SK-N-SH treated with all-trans-retinoic acid at 6 μM for 48 hours (cell line): ENCODE results near the gene WNT6.

Experiments used
- ATAC-seq: fragments of 200-7000 bp; cut with Tn5 transposase; 3 replicates; pipeline ENCODE4 v1.9.1; 2020; ENCODE audit warnings: mild to moderate bottlenecking, moderate library complexity
- ARNTL ChIP-seq: fragments of 450-650 bp; formaldehyde crosslinking; IDR thresholded peaks from 2 replicates; pipeline ENCODE4 v1.5.0; 2020; ENCODE audit warnings: low read depth, mild to moderate bottlenecking, moderate library complexity, borderline replicate concordance
- BACH2 ChIP-seq: fragments of 250-450 bp; sonication (Bioruptor Pico); IDR thresholded peaks from 2 replicates; pipeline ENCODE4 v1.9.0; 2021; ENCODE audit warnings: mild to moderate bottlenecking, borderline replicate concordance
- CSDC2 ChIP-seq: fragments of 250-450 bp; sonication (Bioruptor Pico); IDR thresholded peaks from 2 replicates; pipeline ENCODE4 v1.5.0; 2020; ENCODE audit warnings: mild to moderate bottlenecking, moderate library complexity
- ESRRG ChIP-seq: fragments of 250-450 bp; sonication (Bioruptor Pico); IDR thresholded peaks from 2 replicates; pipeline ENCODE4 v1.6.1; 2021; ENCODE audit warnings: mild to moderate bottlenecking
- GLIS3 ChIP-seq: fragments of 250-450 bp; sonication (Bioruptor Pico); IDR thresholded peaks from 2 replicates; pipeline ENCODE4 v1.5.0; 2020; ENCODE audit warnings: mild to moderate bottlenecking, moderate library complexity
- ISL1 ChIP-seq: fragments of 250-450 bp; sonication (Bioruptor Pico); IDR thresholded peaks from 2 replicates; pipeline ENCODE4 v2.1.2; 2022; ENCODE audit warnings: mild to moderate bottlenecking, moderate library complexity
- OSR1 ChIP-seq: fragments of 250-450 bp; sonication (Bioruptor Pico); IDR thresholded peaks from 2 replicates; pipeline ENCODE4 v1.8.0; 2022; ENCODE audit warnings: moderate library complexity, mild to moderate bottlenecking, inconsistent platforms
- PPARA ChIP-seq: fragments of 250-450 bp; sonication (Bioruptor Pico); IDR thresholded peaks from 2 replicates; pipeline ENCODE4 v1.5.0; 2020; ENCODE audit warnings: mild to moderate bottlenecking, borderline replicate concordance
- SNAI2 ChIP-seq: fragments of 250-450 bp; sonication (Bioruptor Pico); IDR thresholded peaks from 2 replicates; pipeline ENCODE4 v1.5.0; 2020; ENCODE audit warnings: mild to moderate bottlenecking, moderate library complexity
- TCF4 ChIP-seq: fragments of 250-450 bp; sonication (Bioruptor Pico); IDR thresholded peaks from 2 replicates; pipeline ENCODE4 v1.8.0; 2021; ENCODE audit warnings: mild to moderate bottlenecking, moderate library complexity, borderline replicate concordance
- TOX ChIP-seq: fragments of 250-450 bp; sonication (Bioruptor Pico); IDR thresholded peaks from 2 replicates; pipeline ENCODE4 v1.8.0; 2021; ENCODE audit warnings: mild to moderate bottlenecking, moderate library complexity, borderline replicate concordance
- ZC3H10 ChIP-seq: fragments of 250-450 bp; sonication (Bioruptor Pico); IDR thresholded peaks from 2 replicates; pipeline ENCODE4 v1.5.1; 2021; ENCODE audit warnings: mild to moderate bottlenecking, moderate library complexity
- ZFP3 ChIP-seq: fragments of 250-450 bp; sonication (Bioruptor Pico); IDR thresholded peaks from 2 replicates; pipeline ENCODE4 v1.5.0; 2020; ENCODE audit warnings: mild to moderate bottlenecking, moderate library complexity
- ZNF565 ChIP-seq: fragments of 450-650 bp; formaldehyde crosslinking; conservative IDR thresholded peaks from 2 replicates; pipeline ENCODE4 v1.5.0; 2020; ENCODE audit warnings: low read depth, mild to moderate bottlenecking, moderate library complexity
- ZNF8 ChIP-seq: fragments of 450-650 bp; formaldehyde crosslinking; IDR thresholded peaks from 2 replicates; pipeline ENCODE4 v1.5.0; 2020; ENCODE audit warnings: mild to moderate bottlenecking, moderate library complexity
- TF ChIP-seq, protein P1 (sequence below): fragments of 250-450 bp; sonication (Bioruptor Pico); IDR thresholded peaks from 2 replicates; pipeline ENCODE4 v1.5.0; 2020; ENCODE audit warnings: mild to moderate bottlenecking, moderate library complexity
- TF ChIP-seq, protein P2 (sequence below): fragments of 250-450 bp; sonication (Bioruptor Pico); IDR thresholded peaks from 2 replicates; pipeline ENCODE4 v1.8.0; 2020; ENCODE audit warnings: mild to moderate bottlenecking, moderate library complexity, borderline replicate concordance
- TF ChIP-seq, protein P3 (sequence below): fragments of 250-450 bp; sonication (Bioruptor Pico); IDR thresholded peaks from 2 replicates; pipeline ENCODE4 v1.5.1; 2021; ENCODE audit warnings: mild to moderate bottlenecking, moderate library complexity
- TF ChIP-seq, protein P4 (sequence below): fragments of 250-450 bp; sonication (Bioruptor Pico); IDR thresholded peaks from 2 replicates; pipeline ENCODE4 v1.8.0; 2021; ENCODE audit warnings: low read depth, mild to moderate bottlenecking, moderate library complexity, borderline replicate concordance
- TF ChIP-seq, protein P5 (sequence below): fragments of 250-450 bp; sonication (Bioruptor Pico); IDR thresholded peaks from 2 replicates; pipeline ENCODE4 v1.5.1; 2020; ENCODE audit warnings: low read depth, mild to moderate bottlenecking, moderate library complexity

Gene WNT6

DNA sequence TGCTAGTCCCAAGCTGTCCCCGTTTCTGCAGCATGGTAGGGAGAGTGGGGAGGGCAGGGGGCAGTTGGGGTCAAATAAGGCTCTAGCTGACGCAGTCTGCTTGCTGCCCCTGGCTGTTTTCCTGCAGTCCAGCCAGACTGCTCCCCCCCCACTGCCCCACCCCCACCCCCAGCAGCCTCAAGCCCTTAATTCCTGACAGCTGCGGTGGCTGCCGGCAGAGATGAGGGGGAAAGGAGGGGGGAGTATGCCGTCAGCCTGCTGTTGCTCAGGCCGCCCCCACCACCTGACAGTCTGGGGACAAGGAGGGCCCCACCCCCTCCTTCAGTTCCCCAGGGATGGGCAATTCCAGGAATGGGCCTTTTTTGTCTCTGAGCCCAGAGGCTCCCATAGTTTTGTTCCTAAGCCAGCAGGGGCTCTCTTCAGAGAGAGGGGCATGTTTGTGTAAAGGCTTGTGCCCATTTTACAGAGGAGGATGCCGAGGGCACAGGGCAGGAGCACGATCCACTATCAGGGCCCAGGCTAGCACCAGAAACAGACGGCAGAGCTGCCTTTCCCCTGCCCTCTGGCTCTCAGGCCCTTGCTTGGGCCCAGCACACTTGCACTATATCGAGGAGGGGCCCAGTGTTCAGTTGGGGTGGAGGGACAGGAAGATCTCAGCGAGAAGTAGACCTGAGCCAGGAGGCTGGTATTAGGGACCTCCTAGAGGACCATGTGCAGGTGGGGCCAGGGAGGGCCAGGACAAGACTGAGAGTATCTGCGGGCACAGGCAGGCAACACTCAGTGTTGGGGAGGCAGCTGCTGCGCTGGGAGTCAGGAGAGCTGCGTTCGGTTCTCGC is 19.5 kb downstream of the WNT6 start:
- no peak for ATAC-seq
- TF ChIP-seq CSDC2 (CRISPR knock-in tag), result no peak
- TF ChIP-seq, protein P1, sequence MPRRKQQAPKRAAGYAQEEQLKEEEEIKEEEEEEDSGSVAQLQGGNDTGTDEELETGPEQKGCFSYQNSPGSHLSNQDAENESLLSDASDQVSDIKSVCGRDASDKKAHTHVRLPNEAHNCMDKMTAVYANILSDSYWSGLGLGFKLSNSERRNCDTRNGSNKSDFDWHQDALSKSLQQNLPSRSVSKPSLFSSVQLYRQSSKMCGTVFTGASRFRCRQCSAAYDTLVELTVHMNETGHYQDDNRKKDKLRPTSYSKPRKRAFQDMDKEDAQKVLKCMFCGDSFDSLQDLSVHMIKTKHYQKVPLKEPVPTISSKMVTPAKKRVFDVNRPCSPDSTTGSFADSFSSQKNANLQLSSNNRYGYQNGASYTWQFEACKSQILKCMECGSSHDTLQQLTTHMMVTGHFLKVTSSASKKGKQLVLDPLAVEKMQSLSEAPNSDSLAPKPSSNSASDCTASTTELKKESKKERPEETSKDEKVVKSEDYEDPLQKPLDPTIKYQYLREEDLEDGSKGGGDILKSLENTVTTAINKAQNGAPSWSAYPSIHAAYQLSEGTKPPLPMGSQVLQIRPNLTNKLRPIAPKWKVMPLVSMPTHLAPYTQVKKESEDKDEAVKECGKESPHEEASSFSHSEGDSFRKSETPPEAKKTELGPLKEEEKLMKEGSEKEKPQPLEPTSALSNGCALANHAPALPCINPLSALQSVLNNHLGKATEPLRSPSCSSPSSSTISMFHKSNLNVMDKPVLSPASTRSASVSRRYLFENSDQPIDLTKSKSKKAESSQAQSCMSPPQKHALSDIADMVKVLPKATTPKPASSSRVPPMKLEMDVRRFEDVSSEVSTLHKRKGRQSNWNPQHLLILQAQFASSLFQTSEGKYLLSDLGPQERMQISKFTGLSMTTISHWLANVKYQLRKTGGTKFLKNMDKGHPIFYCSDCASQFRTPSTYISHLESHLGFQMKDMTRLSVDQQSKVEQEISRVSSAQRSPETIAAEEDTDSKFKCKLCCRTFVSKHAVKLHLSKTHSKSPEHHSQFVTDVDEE (CRISPR knock-in tag), result no peak
- TF ChIP-seq TCF4, result no peak; the same call in 1 of the 2 replicates
- TF ChIP-seq OSR1, result no peak
- TF ChIP-seq, protein P2, sequence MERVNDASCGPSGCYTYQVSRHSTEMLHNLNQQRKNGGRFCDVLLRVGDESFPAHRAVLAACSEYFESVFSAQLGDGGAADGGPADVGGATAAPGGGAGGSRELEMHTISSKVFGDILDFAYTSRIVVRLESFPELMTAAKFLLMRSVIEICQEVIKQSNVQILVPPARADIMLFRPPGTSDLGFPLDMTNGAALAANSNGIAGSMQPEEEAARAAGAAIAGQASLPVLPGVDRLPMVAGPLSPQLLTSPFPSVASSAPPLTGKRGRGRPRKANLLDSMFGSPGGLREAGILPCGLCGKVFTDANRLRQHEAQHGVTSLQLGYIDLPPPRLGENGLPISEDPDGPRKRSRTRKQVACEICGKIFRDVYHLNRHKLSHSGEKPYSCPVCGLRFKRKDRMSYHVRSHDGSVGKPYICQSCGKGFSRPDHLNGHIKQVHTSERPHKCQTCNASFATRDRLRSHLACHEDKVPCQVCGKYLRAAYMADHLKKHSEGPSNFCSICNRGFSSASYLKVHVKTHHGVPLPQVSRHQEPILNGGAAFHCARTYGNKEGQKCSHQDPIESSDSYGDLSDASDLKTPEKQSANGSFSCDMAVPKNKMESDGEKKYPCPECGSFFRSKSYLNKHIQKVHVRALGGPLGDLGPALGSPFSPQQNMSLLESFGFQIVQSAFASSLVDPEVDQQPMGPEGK (CRISPR knock-in tag), result no peak
- TF ChIP-seq, protein P3, sequence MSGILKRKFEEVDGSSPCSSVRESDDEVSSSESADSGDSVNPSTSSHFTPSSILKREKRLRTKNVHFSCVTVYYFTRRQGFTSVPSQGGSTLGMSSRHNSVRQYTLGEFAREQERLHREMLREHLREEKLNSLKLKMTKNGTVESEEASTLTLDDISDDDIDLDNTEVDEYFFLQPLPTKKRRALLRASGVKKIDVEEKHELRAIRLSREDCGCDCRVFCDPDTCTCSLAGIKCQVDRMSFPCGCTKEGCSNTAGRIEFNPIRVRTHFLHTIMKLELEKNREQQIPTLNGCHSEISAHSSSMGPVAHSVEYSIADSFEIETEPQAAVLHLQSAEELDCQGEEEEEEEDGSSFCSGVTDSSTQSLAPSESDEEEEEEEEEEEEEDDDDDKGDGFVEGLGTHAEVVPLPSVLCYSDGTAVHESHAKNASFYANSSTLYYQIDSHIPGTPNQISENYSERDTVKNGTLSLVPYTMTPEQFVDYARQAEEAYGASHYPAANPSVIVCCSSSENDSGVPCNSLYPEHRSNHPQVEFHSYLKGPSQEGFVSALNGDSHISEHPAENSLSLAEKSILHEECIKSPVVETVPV (CRISPR knock-in tag), result no peak
- no peak for TF ChIP-seq ARNTL
- TF ChIP-seq BACH2 (CRISPR knock-in tag), result no peak
- TF ChIP-seq PPARA (CRISPR knock-in tag), result no peak
- TF ChIP-seq ZC3H10 (CRISPR knock-in tag), result no peak
- TF ChIP-seq ZFP3, result no peak
- no peak for TF ChIP-seq SNAI2 (CRISPR knock-in tag)
- TF ChIP-seq GLIS3 (CRISPR knock-in tag), result no peak
- TF ChIP-seq, protein P4, sequence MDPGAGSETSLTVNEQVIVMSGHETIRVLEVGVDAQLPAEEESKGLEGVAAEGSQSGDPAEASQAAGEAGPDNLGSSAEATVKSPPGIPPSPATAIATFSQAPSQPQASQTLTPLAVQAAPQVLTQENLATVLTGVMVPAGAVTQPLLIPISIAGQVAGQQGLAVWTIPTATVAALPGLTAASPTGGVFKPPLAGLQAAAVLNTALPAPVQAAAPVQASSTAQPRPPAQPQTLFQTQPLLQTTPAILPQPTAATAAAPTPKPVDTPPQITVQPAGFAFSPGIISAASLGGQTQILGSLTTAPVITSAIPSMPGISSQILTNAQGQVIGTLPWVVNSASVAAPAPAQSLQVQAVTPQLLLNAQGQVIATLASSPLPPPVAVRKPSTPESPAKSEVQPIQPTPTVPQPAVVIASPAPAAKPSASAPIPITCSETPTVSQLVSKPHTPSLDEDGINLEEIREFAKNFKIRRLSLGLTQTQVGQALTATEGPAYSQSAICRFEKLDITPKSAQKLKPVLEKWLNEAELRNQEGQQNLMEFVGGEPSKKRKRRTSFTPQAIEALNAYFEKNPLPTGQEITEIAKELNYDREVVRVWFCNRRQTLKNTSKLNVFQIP, result no peak
- TF ChIP-seq, protein P5, sequence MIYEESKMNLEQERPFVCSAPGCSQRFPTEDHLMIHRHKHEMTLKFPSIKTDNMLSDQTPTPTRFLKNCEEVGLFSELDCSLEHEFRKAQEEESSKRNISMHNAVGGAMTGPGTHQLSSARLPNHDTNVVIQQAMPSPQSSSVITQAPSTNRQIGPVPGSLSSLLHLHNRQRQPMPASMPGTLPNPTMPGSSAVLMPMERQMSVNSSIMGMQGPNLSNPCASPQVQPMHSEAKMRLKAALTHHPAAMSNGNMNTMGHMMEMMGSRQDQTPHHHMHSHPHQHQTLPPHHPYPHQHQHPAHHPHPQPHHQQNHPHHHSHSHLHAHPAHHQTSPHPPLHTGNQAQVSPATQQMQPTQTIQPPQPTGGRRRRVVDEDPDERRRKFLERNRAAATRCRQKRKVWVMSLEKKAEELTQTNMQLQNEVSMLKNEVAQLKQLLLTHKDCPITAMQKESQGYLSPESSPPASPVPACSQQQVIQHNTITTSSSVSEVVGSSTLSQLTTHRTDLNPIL (CRISPR knock-in tag), result no peak
- no peak for TF ChIP-seq ZNF8 (CRISPR knock-in tag)
- TF ChIP-seq ISL1 (CRISPR knock-in tag), result no peak
- no peak for TF ChIP-seq ESRRG
- TF ChIP-seq, all 23 proteins: peak for 0

DNA sequence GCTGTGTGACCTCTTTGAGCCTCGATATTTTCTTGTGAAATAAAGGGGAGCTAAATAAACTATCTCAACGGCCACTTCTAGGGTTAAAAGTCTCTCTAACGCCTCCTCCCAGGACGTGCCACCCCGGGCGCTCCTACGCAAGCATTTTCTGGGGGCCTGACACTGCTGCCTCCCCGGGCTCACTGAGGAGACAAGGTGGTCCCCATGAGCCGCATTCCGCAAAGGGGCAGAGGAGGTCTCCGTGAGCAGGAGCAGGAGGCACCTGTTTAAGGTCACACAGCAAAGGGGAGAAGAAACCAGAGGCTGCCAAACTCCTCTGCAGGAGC is 20.1 kb downstream of the WNT6 start:
- TF ChIP-seq, protein P1 (CRISPR knock-in tag), result no peak
- TF ChIP-seq ZNF8 (CRISPR knock-in tag) (no peak), SNAI2 (CRISPR knock-in tag) (no peak), GLIS3 (CRISPR knock-in tag) (no peak), TOX (CRISPR knock-in tag) (no peak), ZNF565 (CRISPR knock-in tag) (no peak), ZC3H10 (CRISPR knock-in tag) (no peak)
- TF ChIP-seq, protein P4, result no peak
- no peak for ATAC-seq
